ENCODE data around the gene PDCD1. TPM values are rescaled to one million over a fixed set of nuclear protein-coding genes. Genes with fewer than 3 reads are reported as not detected.
"Not testable (repeated sequence)": the region's sequence is repeated elsewhere in the genome, so short reads cannot be mapped to it uniquely, and the experiment has no call there.

PDCD1 gene
- total RNA-seq, 1 donor from 2014 or later: not detected

- Histone ChIP-seq H3K36me3 (ENCODE audit: control insufficient read depth, insufficient read depth, low read length) (no peaks in the 10 kb centered on the region), H3K27me3 (ENCODE audit: control insufficient read depth, insufficient read depth, low read length) (peaks cover 10% of the 10 kb centered on the region), H3K4me3 (ENCODE audit: low read depth, low read length) (no peak overlapping the region)
- no peak for TF ChIP-seq CTCF (IDR thresholded peaks at IDR 0.05; ENCODE audit: insufficient read depth, low read length, severe bottlenecking)
- no peak for FAIRE-seq
- no peak for DNase-seq (ENCODE audit: low read depth)
These were observed 50.5 kb downstream of the PDCD1 start for GRCh38 chr2:241808051-241808720.

- not testable (repeated sequence) for H3K27me3 ChIP-seq (ENCODE audit: control insufficient read depth, insufficient read depth, low read length); H3K4me3 ChIP-seq (ENCODE audit: low read depth, low read length); FAIRE-seq; H3K36me3 ChIP-seq (ENCODE audit: control insufficient read depth, insufficient read depth, low read length); DNase-seq (ENCODE audit: low read depth)
These were observed 52.5 kb downstream of the PDCD1 start for GRCh38 chr2:241806217-241806616.

GRCh38 chr2:241804326-241805229 lies 54.1 kb downstream of the PDCD1 start:
- DNase-seq (ENCODE audit: low read depth): no peak
- Histone ChIP-seq H3K27me3 (ENCODE audit: control insufficient read depth, insufficient read depth, low read length) (peaks cover 10% of the 10 kb centered on the region), H3K36me3 (ENCODE audit: control insufficient read depth, insufficient read depth, low read length) (no peaks in the 10 kb centered on the region), H3K4me3 (ENCODE audit: low read depth, low read length) (no peak overlapping the region)
- TF ChIP-seq CTCF (IDR thresholded peaks at IDR 0.05; ENCODE audit: insufficient read depth, low read length, severe bottlenecking): no peak
- FAIRE-seq: no peak

- H3K36me3 ChIP-seq (ENCODE audit: control insufficient read depth, insufficient read depth, low read length): no peaks in the 10 kb centered on the region
- no peak for FAIRE-seq
- peaks cover 10% of the 10 kb centered on the region for H3K27me3 ChIP-seq (ENCODE audit: control insufficient read depth, insufficient read depth, low read length)
- H3K4me3 ChIP-seq (ENCODE audit: low read depth, low read length): peak overlapping the region; percentile 37
- peak; percentile 5 for DNase-seq (ENCODE audit: low read depth)
- no peak for TF ChIP-seq CTCF (IDR thresholded peaks at IDR 0.05; ENCODE audit: insufficient read depth, low read length, severe bottlenecking)
These were observed 55.0 kb downstream of the PDCD1 start for GRCh38 chr2:241803387-241804325.

- no peak for DNase-seq (ENCODE audit: low read depth)
- H3K36me3 ChIP-seq (ENCODE audit: control insufficient read depth, insufficient read depth, low read length): no peaks in the 10 kb centered on the region
- no peak overlapping the region for H3K4me3 ChIP-seq (ENCODE audit: low read depth, low read length)
- H3K27me3 ChIP-seq (ENCODE audit: control insufficient read depth, insufficient read depth, low read length): peaks cover 10% of the 10 kb centered on the region
- TF ChIP-seq CTCF (IDR thresholded peaks at IDR 0.05; ENCODE audit: insufficient read depth, low read length, severe bottlenecking): no peak
- no peak for FAIRE-seq
These were observed 56.0 kb downstream of the PDCD1 start for GRCh38 chr2:241802421-241803318.
